Measurements from ENCODE around the gene C12orf75.
"Not testable (repeated sequence)": the region's sequence is repeated elsewhere in the genome, so short reads cannot be mapped to it uniquely, and the experiment has no call there.

Gene C12orf75

GRCh38 chr12:105338966-105339365 is 8.5 kb downstream of the C12orf75 start:
- no peak for DNase-seq

GRCh38 chr12:105341010-105341409 is 10.5 kb downstream of the C12orf75 start:
- DNase-seq, result no peak

GRCh38 chr12:105341620-105342019 is 11.1 kb downstream of the C12orf75 start:
- not testable (repeated sequence) for DNase-seq

GRCh38 chr12:105342464-105342863 is 12.0 kb downstream of the C12orf75 start:
- DNase-seq, result no peak

GRCh38 chr12:105343836-105344235 is 13.3 kb downstream of the C12orf75 start:
- no peak for DNase-seq

GRCh38 chr12:105347499-105347898 is 17.0 kb downstream of the C12orf75 start:
- DNase-seq, result no peak

- no peak for DNase-seq
Observed at GRCh38 chr12:105348142-105348541, 17.7 kb downstream of the C12orf75 start.

- DNase-seq, result no peak
Observed at GRCh38 chr12:105348561-105348960, 18.1 kb downstream of the C12orf75 start.

- DNase-seq, result no peak
Observed at GRCh38 chr12:105349138-105349537, 18.6 kb downstream of the C12orf75 start.

- no peak for DNase-seq
Observed at GRCh38 chr12:105351523-105351922, 21.0 kb downstream of the C12orf75 start.

GRCh38 chr12:105352052-105352451 is 21.6 kb downstream of the C12orf75 start:
- no peak for DNase-seq

- DNase-seq, result no peak
Observed at GRCh38 chr12:105352940-105353635, 22.6 kb downstream of the C12orf75 start.

GRCh38 chr12:105355752-105356151 is 25.3 kb downstream of the C12orf75 start:
- DNase-seq, result no peak

GRCh38 chr12:105357162-105357691 is 26.7 kb downstream of the C12orf75 start:
- DNase-seq, result no peak

- DNase-seq, result no peak
Observed at GRCh38 chr12:105358789-105359188, 28.3 kb downstream of the C12orf75 start.

GRCh38 chr12:105359856-105360255 is 29.4 kb downstream of the C12orf75 start:
- DNase-seq, result no peak

- no peak for DNase-seq
Observed at GRCh38 chr12:105363890-105364289, 33.4 kb downstream of the C12orf75 start.

- DNase-seq, result no peak
Observed at GRCh38 chr12:105365231-105365630, 34.7 kb downstream of the C12orf75 start.

- no peak for DNase-seq
Observed at GRCh38 chr12:105368047-105368646, 37.7 kb downstream of the C12orf75 start.

GRCh38 chr12:105369014-105369413 is 38.5 kb downstream of the C12orf75 start:
- no peak for DNase-seq

GRCh38 chr12:105374303-105374702 is 43.8 kb downstream of the C12orf75 start:
- DNase-seq, result no peak

GRCh38 chr12:105377077-105377476 is 46.6 kb downstream of the C12orf75 start:
- DNase-seq, result no peak

GRCh38 chr12:105378911-105379310 is 48.4 kb downstream of the C12orf75 start:
- DNase-seq, result no peak
